SU-DHL-6 (cell line): ENCODE results near the gene SLC1A3.

Experiments used
- H2AFZ ChIP-seq: fragments of 200-600 bp; sonication (generic); 2 replicates; pipeline ENCODE4 v1.6.1; 2014; ENCODE audit warnings: low read depth, mild to moderate bottlenecking, moderate library complexity, mixed read lengths, antibody characterized with exemption, low read length; ENCODE audit not compliant: severe bottlenecking
- H3F3A ChIP-seq: fragments of 200-600 bp; shearing (Covaris generic); 2 replicates; pipeline ENCODE4 v1.6.0; 2016; ENCODE audit warnings: antibody characterized with exemption, mild to moderate bottlenecking; ENCODE audit not compliant: insufficient read depth
- H3K27ac ChIP-seq: fragments of 200-600 bp; sonication (generic); 2 replicates; pipeline ENCODE4 v1.5.1; 2016; ENCODE audit warnings: low read depth, mild to moderate bottlenecking, low read length, moderate library complexity, mixed read lengths
- H3K27me3 ChIP-seq: fragments of 200-600 bp; sonication (generic), shearing (Covaris generic); 2 replicates; pipeline ENCODE4 v1.6.0; 2014; ENCODE audit warnings: mild to moderate bottlenecking, low read length
- H3K36me3 ChIP-seq: fragments of 200-600 bp; sonication (generic); 2 replicates; pipeline ENCODE4 v1.6.1; 2014; ENCODE audit warnings: mild to moderate bottlenecking, low read length, mixed read lengths
- H3K4me2 ChIP-seq: fragments of 300-600, 200-600 bp; shearing (Covaris generic), sonication (generic); 2 replicates; pipeline ENCODE4 v1.6.0; 2014; ENCODE audit warnings: low read length, low read depth, mild to moderate bottlenecking; ENCODE audit not compliant: poor library complexity, severe bottlenecking
- H3K4me3 ChIP-seq: fragments of 200-600 bp; sonication (generic); 2 replicates; pipeline ENCODE4 v1.5.1; 2014; ENCODE audit warnings: antibody characterized with exemption, low read length, mild to moderate bottlenecking, mixed read lengths; ENCODE audit not compliant: insufficient read depth, poor library complexity, severe bottlenecking
- H3K79me2 ChIP-seq: fragments of 200-600 bp; sonication (generic); 2 replicates; pipeline ENCODE4 v1.6.1; 2014; ENCODE audit warnings: mild to moderate bottlenecking, low read length, moderate library complexity; ENCODE audit not compliant: insufficient read depth
- H3K9ac ChIP-seq: fragments of 200-600 bp; sonication (generic); 2 replicates; pipeline ENCODE4 v1.7.0; 2014; ENCODE audit warnings: mild to moderate bottlenecking, low read length
- H3K9me2 ChIP-seq: fragments of 200-600 bp; sonication (generic); replicated peaks from 2 replicates; pipeline ENCODE4 v1.6.1; 2014; ENCODE audit warnings: low read length; ENCODE audit not compliant: insufficient read depth
- H3K9me3 ChIP-seq: fragments of 200-600 bp; sonication (generic); 2 replicates; pipeline ENCODE4 v1.6.1; 2014; ENCODE audit warnings: low read length, mixed read lengths; ENCODE audit not compliant: insufficient read depth
- H4K20me1 ChIP-seq: fragments of 200-600 bp; sonication (generic); 2 replicates; pipeline ENCODE4 v1.6.1; 2014; ENCODE audit warnings: low read depth, mild to moderate bottlenecking, antibody characterized with exemption, low read length, moderate library complexity, mixed read lengths
- EZH2phosphoT487 ChIP-seq: fragments of 200-600 bp; sonication (generic), shearing (Covaris generic); conservative IDR thresholded peaks from 2 replicates; pipeline ENCODE4 v1.6.1; 2018; ENCODE audit warnings: mild to moderate bottlenecking, antibody characterized with exemption, low read length, moderate library complexity, mixed read lengths
- TF ChIP-seq, protein P1 (sequence below): fragments of 200-600 bp; sonication (generic); IDR thresholded peaks from one replicate; pipeline ENCODE4 v1.5.1; 2017; ENCODE audit warnings: antibody characterized with exemption, mild to moderate bottlenecking, low read length, moderate library complexity; ENCODE audit not compliant: insufficient read depth, poor library complexity, severe bottlenecking

The SLC1A3 gene

DNA sequence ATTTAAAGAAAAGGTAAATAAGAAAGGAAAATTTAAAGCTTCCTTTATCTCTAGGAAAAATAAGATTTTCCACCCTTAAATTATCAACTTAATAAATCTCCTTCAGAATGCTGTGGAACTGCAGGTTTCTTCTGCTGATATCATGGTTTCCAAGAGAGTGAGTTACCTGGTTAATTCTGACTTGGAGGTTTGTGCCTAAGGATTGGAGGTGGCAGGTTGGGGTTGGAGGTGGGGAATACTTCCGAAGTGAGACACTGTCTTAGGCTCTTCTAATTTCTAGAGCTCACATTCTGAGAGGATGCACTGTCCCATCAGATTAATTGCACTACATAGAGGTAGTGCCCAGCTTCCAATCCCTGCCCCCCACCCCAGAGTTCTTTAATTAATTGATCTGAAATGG is 31.1 kb downstream of the SLC1A3 start:
- no peak overlapping the region for H3K4me3 ChIP-seq
- H3K4me2 ChIP-seq = no peak overlapping the region
- H3K9ac ChIP-seq = no peak overlapping the region
- no peaks in the 10 kb centered on the region for H3K9me2 ChIP-seq
- no peaks in the 10 kb centered on the region for H3K36me3 ChIP-seq
- H3K27me3 ChIP-seq = no peaks in the 10 kb centered on the region
- H3F3A ChIP-seq = no peaks in the 10 kb centered on the region
- no peaks in the 10 kb centered on the region for H3K9me3 ChIP-seq
- H4K20me1 ChIP-seq = no peaks in the 10 kb centered on the region
- TF ChIP-seq, protein P1, sequence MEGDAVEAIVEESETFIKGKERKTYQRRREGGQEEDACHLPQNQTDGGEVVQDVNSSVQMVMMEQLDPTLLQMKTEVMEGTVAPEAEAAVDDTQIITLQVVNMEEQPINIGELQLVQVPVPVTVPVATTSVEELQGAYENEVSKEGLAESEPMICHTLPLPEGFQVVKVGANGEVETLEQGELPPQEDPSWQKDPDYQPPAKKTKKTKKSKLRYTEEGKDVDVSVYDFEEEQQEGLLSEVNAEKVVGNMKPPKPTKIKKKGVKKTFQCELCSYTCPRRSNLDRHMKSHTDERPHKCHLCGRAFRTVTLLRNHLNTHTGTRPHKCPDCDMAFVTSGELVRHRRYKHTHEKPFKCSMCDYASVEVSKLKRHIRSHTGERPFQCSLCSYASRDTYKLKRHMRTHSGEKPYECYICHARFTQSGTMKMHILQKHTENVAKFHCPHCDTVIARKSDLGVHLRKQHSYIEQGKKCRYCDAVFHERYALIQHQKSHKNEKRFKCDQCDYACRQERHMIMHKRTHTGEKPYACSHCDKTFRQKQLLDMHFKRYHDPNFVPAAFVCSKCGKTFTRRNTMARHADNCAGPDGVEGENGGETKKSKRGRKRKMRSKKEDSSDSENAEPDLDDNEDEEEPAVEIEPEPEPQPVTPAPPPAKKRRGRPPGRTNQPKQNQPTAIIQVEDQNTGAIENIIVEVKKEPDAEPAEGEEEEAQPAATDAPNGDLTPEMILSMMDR = no peak
- TF ChIP-seq EZH2phosphoT487 = no peak
- H3K79me2 ChIP-seq = no peaks in the 10 kb centered on the region
- no peak overlapping the region for H2AFZ ChIP-seq
- no peak overlapping the region for H3K27ac ChIP-seq

DNA sequence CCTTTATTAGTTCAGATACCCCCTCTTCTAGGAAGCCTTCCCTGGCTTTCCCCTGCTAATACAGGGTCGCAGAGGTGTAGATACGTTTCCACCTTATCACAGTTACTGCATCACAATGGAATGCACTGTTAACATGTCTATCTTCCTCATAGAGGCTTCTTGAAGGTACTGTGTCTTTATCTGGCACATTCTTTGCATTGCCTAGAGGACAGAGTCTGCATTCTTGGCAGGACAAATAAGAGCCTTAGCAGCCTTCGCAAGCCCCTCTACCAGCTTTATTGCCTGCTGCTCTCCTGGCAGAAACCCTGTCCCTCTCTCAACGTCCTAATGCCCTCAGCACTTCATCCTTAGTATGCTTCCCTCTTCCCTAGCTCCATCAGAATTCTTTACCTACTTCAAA is 31.6 kb downstream of the SLC1A3 start:
- Histone ChIP-seq H3K4me3 (no peak overlapping the region), H3K36me3 (no peaks in the 10 kb centered on the region), H3K9me3 (no peaks in the 10 kb centered on the region), H3K4me2 (no peak overlapping the region), H3K9me2 (no peaks in the 10 kb centered on the region), H4K20me1 (no peaks in the 10 kb centered on the region), H3K27me3 (no peaks in the 10 kb centered on the region), H3F3A (no peaks in the 10 kb centered on the region), H3K9ac (no peak overlapping the region), H2AFZ (no peak overlapping the region), H3K27ac (no peak overlapping the region), H3K79me2 (no peaks in the 10 kb centered on the region)
- TF ChIP-seq, protein P1 = no peak
- TF ChIP-seq EZH2phosphoT487 = no peak

DNA sequence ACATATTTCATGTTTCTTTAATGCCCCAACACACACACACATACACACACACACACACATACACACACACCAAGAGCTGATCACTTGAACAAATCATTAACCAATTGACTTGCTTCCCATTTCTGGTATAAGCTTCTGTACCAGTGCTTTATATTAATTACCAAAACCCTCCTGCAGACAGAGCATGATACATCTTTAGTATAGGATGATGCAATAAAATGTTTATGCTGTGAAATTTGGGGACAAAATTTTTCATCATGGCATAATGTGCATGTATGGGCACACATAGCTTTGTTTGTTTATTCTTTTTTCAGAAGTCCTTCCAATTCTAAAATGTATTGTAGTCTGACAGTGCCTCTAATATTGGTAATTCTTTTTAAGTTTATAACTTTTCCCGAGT is 34.5 kb downstream of the SLC1A3 start:
- Histone ChIP-seq H3K9me3 (no peaks in the 10 kb centered on the region), H3F3A (no peaks in the 10 kb centered on the region), H3K27ac (no peak overlapping the region), H2AFZ (no peak overlapping the region), H3K36me3 (no peaks in the 10 kb centered on the region), H4K20me1 (no peaks in the 10 kb centered on the region), H3K4me3 (no peak overlapping the region), H3K9me2 (no peaks in the 10 kb centered on the region), H3K4me2 (no peak overlapping the region), H3K79me2 (no peaks in the 10 kb centered on the region), H3K27me3 (no peaks in the 10 kb centered on the region), H3K9ac (no peak overlapping the region)
- TF ChIP-seq, protein P1 = no peak
- no peak for TF ChIP-seq EZH2phosphoT487

DNA sequence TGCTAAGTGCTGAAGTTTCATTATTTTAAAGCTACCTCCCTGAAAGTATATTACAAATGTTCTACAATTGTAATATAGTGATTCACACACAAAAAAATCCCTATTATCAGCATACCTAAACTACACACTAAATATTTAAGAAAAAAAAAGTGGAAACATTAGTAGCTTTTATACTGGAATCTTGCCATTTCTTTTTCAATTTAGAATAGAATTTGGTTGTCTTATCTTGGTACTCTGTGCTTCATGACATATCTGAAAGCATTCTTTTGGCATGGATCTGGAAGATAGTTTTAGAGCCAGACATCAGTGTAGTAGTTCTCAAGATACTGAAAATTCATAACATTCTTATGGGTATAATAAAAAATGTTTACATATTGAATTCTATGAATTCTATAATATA is 35.0 kb downstream of the SLC1A3 start:
- Histone ChIP-seq H3K27me3 (no peaks in the 10 kb centered on the region), H3K9me3 (no peaks in the 10 kb centered on the region), H3K79me2 (no peaks in the 10 kb centered on the region), H3K9ac (no peak overlapping the region), H3K36me3 (no peaks in the 10 kb centered on the region), H3K4me3 (no peak overlapping the region), H3K27ac (no peak overlapping the region), H3F3A (no peaks in the 10 kb centered on the region), H3K4me2 (no peak overlapping the region), H2AFZ (no peak overlapping the region), H4K20me1 (no peaks in the 10 kb centered on the region), H3K9me2 (no peaks in the 10 kb centered on the region)
- TF ChIP-seq EZH2phosphoT487 = no peak
- TF ChIP-seq, protein P1 = no peak
